CD4-positive, alpha-beta T cell treated with Interleukin-6 for 4 hours (primary cell): Measurements from ENCODE around the gene DNAJB13.
A peak's percentile ranks its signal among the peaks of the same experiment; 100 is the strongest.
"Not testable (repeated sequence)": the region's sequence is repeated elsewhere in the genome, so short reads cannot be mapped to it uniquely, and the experiment has no call there.

Source experiments
- DNase-seq: peaks from one replicate; pipeline ENCODE4 v3.0.0-alpha.2; 2020; ENCODE audit warnings: mixed read lengths

DNAJB13 gene

DNA sequence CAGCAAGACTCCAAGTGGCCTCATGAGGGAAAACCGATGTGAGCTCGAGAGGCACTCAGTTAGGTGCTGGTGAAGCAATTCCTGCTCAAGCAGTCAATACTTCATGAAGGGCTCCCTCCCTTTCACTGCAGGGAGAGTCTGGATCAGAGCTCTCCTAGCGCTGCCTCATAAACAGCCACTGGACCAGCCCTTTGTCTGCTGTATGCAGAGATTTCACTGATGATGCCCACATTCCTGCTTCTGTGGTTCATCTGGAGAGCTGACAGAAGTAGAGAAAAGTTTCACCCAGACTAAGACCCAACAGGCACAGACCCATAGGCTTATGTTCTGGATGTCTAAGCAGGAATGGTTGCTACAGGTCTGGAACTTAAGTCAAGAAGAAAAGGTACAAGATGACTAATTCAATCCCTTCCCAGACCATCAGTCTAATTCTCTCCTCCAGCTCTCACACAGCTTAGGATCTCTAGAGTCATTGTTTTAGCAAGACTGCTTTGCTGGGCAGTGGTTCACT is 27.8 kb downstream of the DNAJB13 start:
- no peak for DNase-seq

DNA sequence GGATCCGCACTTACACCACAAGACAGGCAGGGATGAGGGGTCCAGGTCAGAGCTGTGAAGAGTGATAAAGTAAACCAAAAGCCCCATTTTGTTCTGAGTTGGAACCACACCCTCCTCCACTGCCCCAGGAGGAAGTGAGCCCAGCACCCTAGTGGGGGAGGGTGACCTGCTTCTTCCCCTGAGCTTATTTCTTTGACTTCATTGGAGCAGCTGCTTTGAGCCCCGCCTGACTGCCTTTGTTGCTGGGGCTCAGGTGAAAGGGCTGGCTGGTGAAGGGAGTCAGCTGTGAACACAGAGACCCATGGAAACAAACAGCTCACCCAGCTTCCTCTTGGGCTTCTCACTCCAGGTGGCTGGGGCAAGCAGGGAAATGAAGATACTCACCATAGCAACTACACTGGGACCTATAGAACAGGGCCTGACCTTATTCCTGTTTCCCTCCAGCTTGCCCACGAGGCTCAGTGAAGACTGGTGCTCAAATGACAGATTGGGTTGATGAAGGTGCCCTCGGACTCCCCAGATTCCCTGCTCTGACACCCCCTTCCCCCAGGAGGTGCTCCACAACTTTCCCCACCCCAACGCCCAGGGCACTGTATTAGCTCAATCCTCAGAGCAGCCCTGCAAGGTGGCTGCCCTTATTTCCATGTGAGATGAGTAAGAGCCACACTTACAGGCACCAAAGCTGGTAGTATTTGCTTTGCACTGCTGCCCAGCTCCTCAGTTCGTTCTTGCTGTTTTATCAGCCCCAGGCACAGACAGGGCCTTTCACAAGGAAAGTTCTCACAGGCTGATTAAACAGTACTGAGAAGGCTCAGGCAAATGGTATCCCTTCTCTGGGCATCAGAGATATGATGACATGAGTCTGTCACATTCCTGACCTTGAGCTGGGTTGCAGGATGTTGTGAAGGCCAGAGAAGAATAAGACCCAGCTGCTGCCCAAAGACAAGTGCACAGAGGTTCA is 29.5 kb downstream of the DNAJB13 start:
- peak; percentile 90 for DNase-seq

DNA sequence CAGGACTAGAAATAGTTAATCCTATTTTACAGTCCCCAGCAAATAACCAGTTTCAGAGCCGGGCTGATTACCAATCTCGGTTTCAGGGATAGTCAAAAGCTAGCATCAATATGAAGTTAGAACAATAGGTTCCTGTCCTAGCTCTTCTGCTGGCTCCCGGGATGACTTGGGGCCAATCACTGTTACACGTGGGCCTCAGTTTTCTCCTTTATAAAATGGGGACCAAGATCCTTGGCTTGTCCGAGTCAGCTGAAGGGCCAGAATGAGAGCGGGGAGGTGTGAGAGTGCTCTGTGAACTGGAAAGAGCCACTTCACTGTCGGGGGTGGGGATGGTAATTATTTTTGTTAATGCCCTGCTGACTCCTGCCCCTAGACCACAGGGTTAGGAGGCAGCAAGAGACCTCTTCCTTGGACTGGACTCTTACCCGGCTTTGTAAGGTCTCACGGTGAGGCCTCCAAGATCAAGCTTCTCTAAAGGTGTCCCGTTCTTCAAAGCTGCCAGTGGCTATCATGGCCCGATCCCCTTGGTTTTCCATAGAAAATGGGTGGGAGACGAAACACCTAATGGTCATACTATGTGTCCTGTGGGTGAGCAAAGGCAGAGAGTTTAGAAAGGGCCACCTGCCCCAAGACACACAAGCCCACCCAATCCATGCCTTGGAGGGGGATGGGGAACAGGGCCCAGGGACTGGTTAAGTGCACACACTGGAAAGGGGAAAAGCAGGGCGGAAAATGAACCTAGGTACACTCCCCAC is 30.4 kb downstream of the DNAJB13 start:
- no peak for DNase-seq

DNA sequence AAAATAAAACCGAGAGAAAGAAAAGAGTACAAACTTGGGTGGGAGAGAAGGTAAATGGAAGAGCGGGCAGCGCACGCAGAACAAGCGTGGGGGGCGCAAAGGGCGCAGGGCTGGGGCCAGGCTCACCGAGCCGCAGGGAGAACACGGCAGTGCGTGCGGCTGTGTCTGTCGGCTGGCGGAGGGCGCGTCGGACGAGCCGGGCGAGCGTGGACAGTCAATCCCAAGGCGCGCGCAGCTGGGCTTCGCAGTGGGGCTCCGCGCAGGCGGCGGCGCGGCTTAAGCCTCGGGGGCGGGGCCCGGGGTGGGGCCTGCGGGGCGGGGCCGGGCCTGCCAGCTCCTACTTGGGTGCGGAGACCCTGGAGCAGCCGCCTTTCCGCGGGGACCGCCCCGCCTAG is 31.8 kb downstream of the DNAJB13 start, which contains the start of gene UCP2:
Gene UCP2, minus strand, starts transcription at position 249 of the 395 bp plus-strand sequence. CDS start 4,465 bp downstream, outside the sequence.
- peak; percentile 89 for DNase-seq

DNA sequence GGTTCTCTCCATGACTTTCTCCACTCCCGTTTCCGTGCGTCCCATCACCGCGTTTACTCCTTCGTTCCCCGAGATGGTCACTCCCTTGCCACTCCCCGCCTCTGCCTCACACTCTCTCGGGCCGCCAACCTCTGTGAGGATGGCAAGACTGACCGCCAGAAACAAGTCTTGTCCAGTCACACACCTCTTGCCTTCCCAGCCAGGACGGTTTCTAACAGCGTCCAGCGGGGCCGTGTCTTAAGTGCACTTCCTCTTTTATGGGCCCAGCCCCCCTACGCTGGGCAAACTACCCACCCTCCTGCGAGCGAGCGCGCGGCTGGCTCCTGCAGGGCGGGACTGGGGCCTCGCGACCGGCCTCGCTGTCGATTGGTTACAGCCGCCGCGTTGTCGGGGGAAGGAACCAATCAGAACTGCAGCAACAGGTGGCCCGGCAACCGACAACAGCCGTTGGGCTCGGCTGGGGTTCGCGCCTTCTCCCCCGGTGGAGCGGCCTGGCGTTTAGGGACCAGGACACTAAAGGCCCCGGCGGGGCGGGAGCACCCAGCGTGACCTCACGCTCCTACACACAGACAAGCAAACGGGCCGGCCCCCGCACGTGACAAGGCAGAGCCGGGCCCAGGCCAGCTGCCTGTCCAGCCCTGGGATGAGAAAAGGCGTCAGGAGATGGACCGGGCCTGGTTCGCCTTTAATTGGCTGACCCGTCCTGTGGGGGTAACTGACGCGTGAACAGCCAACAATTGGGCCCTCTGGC is 32.3 kb downstream of the DNAJB13 start:
- peak; percentile 93 for DNase-seq

DNA sequence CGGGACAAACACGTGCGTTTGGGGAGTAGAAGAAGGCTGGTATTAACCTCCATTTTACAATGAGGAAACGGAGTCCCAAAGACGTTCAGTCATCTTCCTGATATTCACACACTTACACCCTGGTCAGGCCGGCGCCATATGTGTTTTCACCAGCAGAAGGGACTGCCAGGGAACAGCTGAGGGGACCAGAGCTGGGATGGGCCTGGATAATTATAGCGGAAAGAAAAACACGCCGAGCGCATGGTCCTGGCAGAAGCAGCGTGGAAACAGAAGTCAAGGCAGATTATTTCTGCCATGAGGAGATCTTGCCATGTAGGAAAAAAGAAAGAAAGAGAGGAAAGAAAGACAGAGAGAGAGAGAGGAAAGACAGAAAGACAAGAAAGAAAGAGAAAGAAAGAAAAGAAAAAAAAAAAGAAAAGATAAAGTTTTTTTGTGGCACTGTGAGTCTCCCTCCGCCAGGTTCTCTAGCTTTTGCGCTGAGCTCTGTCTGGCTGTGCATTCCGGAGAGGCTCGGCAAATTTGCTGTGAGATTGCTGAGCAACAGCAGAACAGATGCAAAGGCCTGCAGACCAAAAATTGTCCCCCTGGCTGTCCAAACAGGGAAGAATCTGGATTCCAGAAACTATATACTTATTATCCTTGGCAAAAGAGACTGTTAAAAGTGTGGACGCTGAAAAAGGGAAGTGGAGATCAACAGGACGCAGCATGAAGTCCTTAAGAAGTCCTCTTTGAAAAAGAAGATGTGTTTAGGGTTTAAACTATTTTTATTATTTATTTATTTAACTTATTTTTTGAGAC is 33.1 kb downstream of the DNAJB13 start:
- DNase-seq, result peak; percentile 34

DNA sequence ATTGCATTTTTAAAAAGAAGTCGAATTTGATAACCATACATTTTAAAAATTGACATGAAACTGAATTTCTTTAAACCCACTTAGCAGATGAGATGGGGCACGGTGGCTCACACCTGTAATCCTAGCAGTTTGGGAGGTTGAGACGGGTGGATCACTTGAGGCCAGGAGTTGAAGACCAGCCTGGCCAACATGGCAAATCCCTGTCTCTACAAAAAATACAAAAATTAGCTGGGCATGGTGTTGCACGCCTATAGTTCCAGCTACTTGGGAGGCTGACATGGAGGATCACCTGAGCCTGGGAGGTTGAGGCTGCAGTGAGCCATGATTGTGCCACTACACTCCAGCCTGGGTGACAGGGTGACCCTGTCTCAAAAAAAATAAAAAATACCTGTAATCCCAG is 34.8 kb downstream of the DNAJB13 start:
- DNase-seq, result not testable (repeated sequence)

DNA sequence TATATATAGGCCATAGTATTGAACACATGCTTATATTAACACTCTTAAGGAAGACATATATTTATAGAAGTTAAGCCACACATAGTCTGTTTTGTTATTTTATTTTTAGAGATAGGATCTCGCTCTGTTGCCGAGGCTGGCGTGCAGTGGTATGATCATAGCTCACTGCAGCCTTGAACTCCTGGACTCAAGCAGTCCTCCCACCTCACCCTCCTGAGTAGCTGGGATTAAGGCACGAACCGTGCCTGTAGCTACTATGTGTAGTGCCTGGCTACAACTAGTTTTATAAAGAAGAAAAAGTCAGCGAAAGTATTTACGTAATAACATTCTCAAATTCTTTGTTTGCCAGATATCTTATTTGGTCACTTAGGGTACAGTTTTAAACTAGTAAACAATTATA is 37.4 kb downstream of the DNAJB13 start:
- DNase-seq, result no peak

DNA sequence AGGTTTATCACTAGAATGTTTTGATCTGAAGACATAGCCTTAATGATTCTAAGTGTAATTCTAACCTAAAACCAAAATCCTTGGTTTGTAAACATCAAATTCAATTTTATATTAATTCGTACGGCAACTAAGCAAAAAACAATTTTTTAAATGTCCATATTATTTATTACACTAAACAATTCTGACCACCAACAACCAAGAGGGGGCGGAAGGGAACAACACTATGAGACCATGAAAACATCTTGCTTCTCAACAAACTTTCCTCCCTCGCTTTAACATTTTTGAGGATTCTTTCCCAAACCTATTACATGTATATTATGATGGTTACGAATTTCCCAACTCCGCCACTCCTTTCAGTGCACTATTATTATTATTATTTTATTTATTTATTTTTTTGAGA is 38.3 kb downstream of the DNAJB13 start:
- DNase-seq, result no peak

DNA sequence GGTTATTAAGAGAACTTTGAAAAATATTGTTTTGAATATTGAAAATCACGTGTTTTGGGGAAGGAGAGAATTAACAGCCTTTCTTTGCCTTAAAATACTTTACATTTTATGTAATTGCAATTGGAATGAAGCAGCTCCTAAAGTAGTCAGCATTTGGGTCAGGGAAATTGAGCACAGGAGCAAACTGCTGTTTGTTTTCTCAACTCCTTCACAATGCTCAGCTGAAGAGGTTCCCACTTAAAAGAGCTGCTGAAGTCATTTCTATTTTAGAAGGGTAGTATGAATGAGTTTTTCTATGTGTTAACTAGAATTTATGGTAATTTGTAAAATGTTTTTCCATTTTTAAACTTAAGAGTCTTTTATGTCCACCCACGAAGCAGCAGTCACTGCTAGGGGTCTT is 39.9 kb downstream of the DNAJB13 start:
- DNase-seq, result no peak

DNA sequence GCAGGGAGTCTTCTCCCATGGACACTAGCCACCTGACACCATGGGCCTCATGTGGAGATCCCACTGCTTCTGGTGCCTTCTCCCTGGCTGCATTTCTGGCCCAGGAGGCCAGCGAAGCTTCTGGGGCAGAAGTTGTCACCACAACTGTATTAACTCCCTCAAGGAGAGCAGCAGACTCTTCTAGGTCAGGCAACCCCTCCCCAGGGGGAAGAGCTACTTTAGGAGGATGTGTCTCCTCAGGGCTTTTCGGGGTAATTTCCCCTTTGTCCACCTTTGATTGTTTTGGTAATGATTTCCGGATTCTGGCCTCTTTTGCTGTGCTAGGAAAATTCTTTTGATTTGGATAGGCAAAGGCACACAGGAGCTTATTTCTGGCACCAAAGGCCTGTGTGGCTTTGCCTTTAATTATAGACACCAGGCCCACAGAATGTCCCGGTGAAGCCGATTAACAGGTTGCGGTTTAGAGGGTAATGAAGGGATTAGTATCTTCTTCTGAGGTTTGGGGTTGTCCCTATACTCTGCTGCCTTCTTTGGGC is 40.7 kb downstream of the DNAJB13 start:
- no peak for DNase-seq

DNA sequence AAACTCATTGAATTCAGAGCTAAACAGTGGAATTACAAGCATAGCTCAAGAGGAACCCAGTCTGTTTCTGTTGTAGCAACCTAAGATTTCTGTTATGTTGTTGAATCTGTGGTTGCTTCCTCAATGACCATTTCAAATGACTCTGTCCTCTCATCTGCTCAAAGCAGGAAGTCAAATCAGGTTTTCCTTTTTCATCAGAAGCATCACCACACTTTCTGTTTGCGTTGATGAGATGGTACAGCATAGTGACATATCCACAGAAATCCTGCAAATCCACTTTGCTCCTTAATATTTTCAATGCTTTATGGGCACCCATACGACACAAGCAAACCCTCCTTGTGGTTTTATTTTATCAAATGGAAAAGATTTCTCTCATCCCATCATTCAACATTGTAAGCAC is 44.4 kb downstream of the DNAJB13 start:
- no peak for DNase-seq

DNA sequence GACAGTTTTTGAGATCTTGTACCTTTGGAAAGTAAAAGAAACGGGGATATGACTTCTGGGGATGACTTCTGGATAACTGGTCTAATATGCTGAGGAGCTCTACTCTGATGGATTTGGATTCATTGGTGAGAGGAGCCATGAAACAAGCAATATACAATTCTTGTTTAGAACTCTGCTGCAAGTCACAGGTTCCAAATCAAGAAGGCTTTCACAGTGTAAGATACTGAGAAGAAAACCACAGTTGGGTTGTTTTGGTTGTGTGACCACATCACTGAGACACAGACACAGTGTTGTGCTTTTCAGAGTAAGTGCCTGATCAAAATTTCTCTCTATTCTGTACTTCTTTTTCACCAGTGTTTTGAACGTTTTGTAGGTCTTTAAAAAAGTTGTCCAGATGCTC is 44.9 kb downstream of the DNAJB13 start:
- DNase-seq, result peak; percentile 48

DNA sequence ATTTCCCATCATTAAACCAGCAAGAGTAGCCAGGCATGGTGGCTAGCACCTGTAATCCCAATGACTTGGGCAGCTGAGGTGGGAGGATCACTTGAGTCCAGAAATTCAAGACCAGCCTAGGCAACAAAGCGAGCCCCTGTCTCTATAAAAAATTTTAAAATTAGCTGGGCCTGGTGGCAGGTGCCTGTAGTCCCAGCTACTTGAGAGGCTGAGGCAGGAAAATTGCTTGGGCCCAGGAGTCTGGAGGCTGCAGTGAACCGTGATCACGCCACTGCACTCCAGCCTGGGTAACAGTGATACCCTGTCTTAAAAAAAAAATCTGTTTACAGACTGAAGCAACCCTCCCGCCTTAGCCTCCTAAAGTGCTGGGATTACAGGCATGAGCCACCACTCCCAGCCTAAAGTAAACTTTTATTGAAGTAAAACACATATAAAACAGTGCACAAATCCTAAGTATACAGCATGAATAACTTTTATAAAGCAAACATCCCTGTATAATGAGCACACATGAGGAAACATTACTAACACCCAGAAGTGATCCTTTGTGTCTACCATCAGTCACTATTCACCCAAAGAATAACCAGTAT is 45.4 kb downstream of the DNAJB13 start:
- DNase-seq, result no peak

DNA sequence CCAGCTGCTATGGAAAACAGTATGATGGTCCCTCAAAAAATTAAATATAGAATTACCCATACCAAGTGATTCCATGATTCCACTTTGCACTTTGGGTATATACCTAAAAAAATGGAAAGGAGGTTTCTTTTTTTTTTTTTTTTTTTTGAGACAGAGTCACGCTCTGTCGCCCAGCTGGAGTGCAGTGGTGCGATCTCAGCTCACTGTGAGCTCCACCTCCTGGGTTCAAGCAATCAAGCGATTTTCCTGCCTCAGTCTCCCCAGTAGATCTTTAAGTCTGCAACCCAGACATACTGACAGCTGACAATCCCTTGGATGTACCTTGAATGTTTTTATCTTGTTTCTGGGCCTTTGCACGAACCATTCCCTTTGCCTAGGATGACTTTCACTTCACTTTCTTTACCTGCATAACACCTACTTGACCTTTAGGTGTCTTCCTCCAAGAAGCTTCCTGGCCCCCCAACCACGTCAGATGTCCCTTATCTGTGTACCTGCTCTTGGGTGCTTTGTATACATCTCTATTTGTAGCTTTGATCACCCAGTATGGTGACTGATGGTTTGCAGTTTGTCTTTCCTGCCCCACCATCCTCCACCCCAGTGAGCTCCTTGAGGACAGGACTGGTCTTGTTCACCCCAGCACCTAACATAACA is 46.4 kb downstream of the DNAJB13 start:
- DNase-seq, result peak; percentile 21

DNA sequence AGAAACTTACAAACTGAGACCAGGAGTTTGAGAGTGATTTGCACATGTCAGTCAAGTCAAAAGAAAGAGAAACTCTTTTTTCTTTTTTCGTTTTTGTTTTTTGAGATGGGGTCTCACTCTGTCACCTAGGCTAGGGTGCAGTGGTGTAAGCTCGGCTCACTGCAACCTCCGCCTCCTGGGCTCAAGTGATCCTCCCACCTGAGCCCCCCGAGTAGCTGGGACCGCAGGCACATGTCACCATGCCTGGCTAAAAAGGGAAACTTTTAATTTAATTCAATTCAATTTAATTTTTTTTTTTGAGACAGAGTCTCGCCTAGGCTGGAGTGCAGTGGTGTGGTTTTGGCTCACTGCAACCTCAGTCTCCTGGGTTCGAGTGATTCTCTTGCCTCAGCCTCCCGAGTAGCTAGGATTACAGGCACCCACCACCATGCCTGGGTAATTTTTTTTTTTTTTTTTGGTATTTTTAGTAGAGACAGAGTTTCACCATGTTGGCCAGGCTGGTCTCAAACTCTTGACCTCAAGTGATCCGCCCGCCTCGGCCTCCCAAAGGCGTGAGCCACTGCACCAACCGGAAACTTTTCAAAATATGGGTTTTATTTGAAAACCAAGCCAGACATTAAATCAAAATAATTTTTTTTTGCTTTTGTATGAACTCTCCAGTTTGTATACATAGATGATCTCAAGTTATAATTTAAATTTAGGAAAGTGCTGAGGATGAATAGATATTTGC is 48.2 kb downstream of the DNAJB13 start:
- DNase-seq, result no peak

DNA sequence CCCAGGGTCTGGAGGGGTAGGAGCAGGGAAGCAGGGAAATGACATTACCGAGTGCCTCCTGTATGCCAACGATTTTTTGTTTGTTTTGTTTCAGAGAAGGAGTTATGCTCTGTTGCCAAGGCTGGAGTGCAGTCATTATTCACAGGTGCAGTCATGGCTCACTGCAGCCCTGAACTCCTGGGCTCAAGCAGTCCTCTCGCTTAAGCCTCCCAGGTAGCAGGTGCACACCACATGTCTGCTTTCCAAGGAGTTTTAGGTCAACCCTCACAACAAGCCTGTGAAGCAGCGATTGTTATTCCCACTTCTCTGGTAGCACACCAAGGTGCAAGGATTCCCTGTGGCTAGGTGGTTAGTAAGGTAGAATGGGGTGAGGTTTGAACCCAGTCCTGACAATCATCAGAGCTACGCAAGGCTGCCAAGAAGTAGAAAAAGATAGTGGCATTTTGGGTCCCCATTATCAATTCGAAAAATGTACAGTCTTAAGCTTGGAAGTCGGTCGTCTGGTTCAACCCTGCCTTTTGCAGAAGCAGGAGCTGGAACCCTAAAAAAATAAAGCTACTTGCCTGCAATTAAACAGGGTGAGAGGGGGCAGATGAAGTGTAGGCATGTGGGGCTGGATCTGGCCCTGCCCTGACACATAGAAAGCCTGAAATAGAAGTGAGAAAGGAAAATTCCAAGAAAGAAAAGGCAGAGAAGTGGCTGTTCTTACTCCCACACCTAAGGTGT is 48.9 kb downstream of the DNAJB13 start:
- DNase-seq, result no peak

DNA sequence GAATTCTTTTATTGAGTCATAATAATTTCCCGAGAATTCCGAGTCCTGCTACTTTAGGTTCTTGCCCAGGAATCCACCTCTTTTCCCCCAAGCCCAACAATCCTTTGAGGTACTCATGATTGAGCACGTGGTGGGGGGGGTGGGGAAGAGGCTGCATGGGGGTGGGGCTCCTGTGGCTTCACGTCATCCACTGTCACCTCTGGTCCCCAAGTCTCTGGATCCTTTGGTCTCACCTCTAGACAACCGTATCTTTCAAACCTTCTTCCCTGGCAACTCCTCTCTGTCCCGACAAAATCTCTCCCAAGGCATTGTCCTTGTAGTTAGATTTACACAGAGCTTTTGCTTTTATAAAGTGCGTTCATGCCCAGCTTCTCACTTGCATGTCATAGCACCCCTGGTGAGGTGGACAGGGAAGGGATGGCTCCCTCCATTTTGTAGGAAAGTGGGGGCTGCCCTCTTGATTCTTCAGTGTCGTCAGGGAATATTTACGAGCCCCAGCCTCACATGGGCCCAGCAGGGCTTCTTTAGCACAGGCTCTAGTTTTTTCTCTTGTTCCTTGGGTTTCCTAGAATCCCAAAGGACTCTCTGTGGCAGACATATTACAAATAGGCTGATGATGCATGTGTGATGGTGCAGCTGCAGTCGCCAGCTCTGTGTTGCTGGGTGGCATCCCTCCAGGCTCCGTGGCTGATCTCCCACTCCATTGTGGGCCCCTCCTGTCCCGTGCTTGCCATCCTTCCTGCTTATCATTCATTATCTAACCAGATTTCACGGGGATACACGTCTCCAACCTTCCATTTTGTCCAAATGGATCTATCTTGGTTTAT is 49.7 kb downstream of the DNAJB13 start:
- DNase-seq, result no peak
